T-cell (primary cell): ENCODE measurements around the gene TMSB10. TPM values are rescaled to one million over a fixed set of nuclear protein-coding genes. Genes with fewer than 3 reads are reported as not detected.
A peak's percentile ranks its signal among the peaks of the same experiment; 100 is the strongest.

Experiments
- ATAC-seq, 4 experiments: fragments of 200-7000 bp in 3 of 4; fragments of 150-1000 bp in 1 of 4; cut with Tn5 transposase; replicated peaks in 1 of 4; 1 replicate in 3 of 4; 2 replicates in 1 of 4; pipeline ENCODE4 v1.10.0; 2021; ENCODE audit warnings: moderate library complexity in 3 of 4, mild to moderate bottlenecking in 2 of 4, moderate number of reproducible peaks in 1 of 4
- CTCF ChIA-PET, 2 donors: fragments of 300-600 bp; sonication (Branson Sonifier 250); formaldehyde crosslinking; loops; one replicate each; lab custom pipeline; 2022; ENCODE audit warnings: antibody characterized with exemption in 2 of 2; lab: Charles Lee
- POLR2A ChIA-PET, 2 donors: fragments of 300-600 bp; sonication (Branson Sonifier 250); formaldehyde crosslinking; loops; one replicate each; lab custom pipeline; 2022; ENCODE audit warnings: antibody characterized with exemption in 2 of 2; lab: Charles Lee
- DNase-seq, 35 experiments: peaks; one replicate each; pipeline versions ENCODE4 v3.0.0 to v3.0.0-alpha.2; 2013 to 2023
- H3K27ac ChIP-seq: one replicate; pipeline ENCODE4 v1.5.1; 2013; ENCODE audit warnings: low read length
- H3K27me3 ChIP-seq, 2 experiments: replicated peaks in 1 of 2; 1 replicate in 1 of 2; 2 replicates in 1 of 2; pipeline versions ENCODE4 v1.6.1 to v1.7.0; 2013; ENCODE audit warnings: low read length in 1 of 2, mixed read lengths in 1 of 2; ENCODE audit not compliant: control insufficient read depth in 2 of 2, insufficient read depth in 2 of 2; ENCODE audit errors: extremely low read depth in 1 of 2
- H3K36me3 ChIP-seq, 2 donors: 1 replicate in 1 of 2; 2 replicates in 1 of 2; pipeline versions ENCODE4 v1.6.1 to v1.7.0; 2013; ENCODE audit warnings: low read length in 1 of 2; ENCODE audit not compliant: control insufficient read depth in 2 of 2, insufficient read depth in 1 of 2; ENCODE audit errors: extremely low read depth in 1 of 2
- H3K4me1 ChIP-seq, 2 experiments: 1 replicate in 1 of 2; 2 replicates in 1 of 2; pipeline versions ENCODE4 v1.6.1 to v1.7.0; 2013; ENCODE audit warnings: low read length in 2 of 2, mixed read lengths in 1 of 2; ENCODE audit not compliant: insufficient read depth in 2 of 2, control insufficient read depth in 1 of 2; ENCODE audit errors: extremely low read depth in 1 of 2
- H3K4me3 ChIP-seq, 2 donors: 1 replicate in 1 of 2; 2 replicates in 1 of 2; pipeline versions ENCODE4 v1.5.1 to v1.7.0; 2013; ENCODE audit warnings: mild to moderate bottlenecking in 2 of 2, low read length in 1 of 2, moderate library complexity in 1 of 2; ENCODE audit not compliant: control insufficient read depth in 1 of 2; ENCODE audit errors: extremely low read depth in 1 of 2
- H3K9me3 ChIP-seq: 2 replicates; pipeline ENCODE4 v1.7.0; 2013
- H3K27ac Mint-ChIP-seq, 2 donors: one replicate each; pipeline ENCODE4 v1.8.0; 2020 to 2021; ENCODE audit warnings: mild to moderate bottlenecking in 2 of 2, mixed read lengths in 2 of 2
- H3K27me3 Mint-ChIP-seq, 2 donors: one replicate each; pipeline ENCODE4 v1.8.0; 2021 to 2022; ENCODE audit warnings: mixed read lengths in 2 of 2
- H3K36me3 Mint-ChIP-seq: one replicate; pipeline ENCODE4 v1.8.0; 2021; ENCODE audit warnings: mixed read lengths
- H3K4me1 Mint-ChIP-seq, 3 donors: one replicate each; pipeline ENCODE4 v1.8.0; 2020 to 2022; ENCODE audit warnings: mixed read lengths in 3 of 3, mild to moderate bottlenecking in 1 of 3
- H3K4me3 Mint-ChIP-seq, 3 donors: one replicate each; pipeline ENCODE4 v1.8.0; 2020 to 2022; ENCODE audit warnings: mild to moderate bottlenecking in 3 of 3, mixed read lengths in 3 of 3, moderate library complexity in 3 of 3
- H3K9me3 Mint-ChIP-seq, 3 donors: one replicate each; pipeline ENCODE4 v1.8.0; 2020 to 2022; ENCODE audit warnings: mixed read lengths in 3 of 3
- WGBS: methylation state at CpG from one replicate; pipeline ENCODE4 v1.1.5; 2013; ENCODE audit warnings: missing lambda C conversion rate; ENCODE audit not compliant: insufficient coverage; 5-methylcytosine and 5-hydroxymethylcytosine counted together
- total RNA-seq, 35 experiments: library from RNA in 6 of 35; stranded (reverse) in 6 of 35; fragments of 120-200 nt in 1 of 35; gene quantifications; one replicate each; pipeline versions ENCODE4 v1.2.1 to v1.2.4 and lab custom pipeline; 2013 to 2026

The TMSB10 gene
- total RNA-seq, 5 donors from 2014 or later (not counting 1 experiment from before 2014, with no cell fraction given) = 1,423 to 1,890 (median 1,689) TPM

DNA sequence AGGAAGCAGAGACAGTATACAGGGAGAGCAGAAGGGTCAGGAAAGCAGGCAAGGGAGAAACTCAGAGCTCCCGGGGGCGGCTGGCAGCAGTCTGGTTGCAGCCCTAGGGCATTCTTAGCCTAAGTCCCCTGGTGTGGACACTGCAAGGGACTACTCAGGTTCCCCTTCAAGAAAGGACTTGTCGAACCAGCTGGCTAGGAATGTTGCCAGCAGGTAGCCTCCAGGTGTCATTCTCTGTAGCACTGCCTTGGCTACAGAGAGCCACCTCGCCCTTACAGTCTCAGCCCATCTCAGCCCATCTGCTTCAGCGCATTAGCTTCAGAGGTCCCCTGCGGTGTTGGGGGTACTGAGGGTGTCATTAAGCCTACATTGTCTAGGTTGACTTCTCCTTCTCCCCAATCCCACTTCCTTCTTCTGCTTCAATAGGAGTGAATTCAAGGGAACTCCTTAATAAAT lies 11.3 kb upstream of the TMSB10 start:
- Mint-ChIP-seq H3K27ac (peak overlapping the region; percentile 96 to 97), H3K4me1 (peaks cover 56 to 70% (median 56%) of the 10 kb centered on the region in 3 donors), H3K27me3 (no peaks in the 10 kb centered on the region), H3K36me3 (no peaks in the 10 kb centered on the region), H3K9me3 (no peaks in the 10 kb centered on the region), H3K4me3 (peak overlapping the region in 2 of 3 donors; percentile 59 to 64)
- ChIA-PET CTCF (interaction anchor here (0.6 to 1.5 kb wide), 4 partner anchors 8 to 380 kb away, joined by 3 to 4 read pairs (median 4); no protein-coding TSS in a partner anchor), POLR2A (interaction anchor here (0.5 to 0.8 kb wide), 2 partner anchors 12 kb away, joined by 3 read pairs; no protein-coding TSS in a partner anchor)
- ATAC-seq (no peak), DNase-seq (no peak)
- Histone ChIP-seq H3K9me3 (no peaks in the 10 kb centered on the region), H3K4me1 (peaks cover 32 to 48% of the 10 kb centered on the region in 2 experiments), H3K4me3 (no peak overlapping the region), H3K27me3 (no peaks in the 10 kb centered on the region), H3K36me3 (no peaks in the 10 kb centered on the region), H3K27ac (peak overlapping the region; percentile 82)
- 86% methylated on average over 1 of the region's 6 CpGs for WGBS

DNA sequence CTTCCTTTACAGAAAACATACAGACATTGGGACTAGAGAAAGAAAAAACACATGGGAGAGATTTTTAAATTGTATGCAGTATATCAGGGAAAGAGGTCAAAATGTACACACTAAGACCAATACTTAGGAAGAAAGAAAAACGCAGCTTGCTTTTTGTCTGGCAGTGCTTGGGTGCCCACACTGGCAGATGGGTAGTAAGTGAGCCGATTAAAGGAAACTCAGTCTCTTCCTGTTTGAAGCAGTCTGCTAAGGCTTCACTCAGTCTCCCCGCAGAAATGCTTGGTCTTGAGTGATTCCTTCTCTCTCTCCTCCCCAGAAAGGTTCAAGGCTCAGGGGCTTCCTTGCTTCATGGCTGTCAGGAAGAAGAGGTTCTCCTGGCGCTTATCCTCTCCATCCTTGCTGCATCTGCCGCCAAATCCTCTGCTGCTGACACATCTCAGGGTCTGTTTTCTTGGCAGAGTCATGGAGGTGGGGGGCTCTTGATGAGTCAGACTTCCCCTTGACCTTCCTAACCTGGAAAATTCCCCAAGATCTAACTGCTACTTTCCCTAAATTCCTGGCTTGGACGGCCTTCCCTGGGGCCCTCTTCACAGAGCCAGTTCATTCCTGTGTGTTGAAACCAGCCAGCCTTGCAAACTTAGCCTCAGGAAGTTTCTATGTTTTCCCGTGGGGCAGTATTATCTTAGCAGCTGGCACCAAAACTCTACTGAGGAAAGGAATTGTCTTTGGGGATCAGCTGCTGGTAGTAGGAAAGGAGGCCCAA lies 10.5 kb upstream of the TMSB10 start:
- Histone ChIP-seq H3K27ac (peak overlapping the region; percentile 82), H3K27me3 (no peaks in the 10 kb centered on the region), H3K36me3 (no peaks in the 10 kb centered on the region), H3K4me1 (peaks cover 30 to 48% of the 10 kb centered on the region in 2 experiments), H3K9me3 (no peaks in the 10 kb centered on the region), H3K4me3 (peak overlapping the region; percentile 3 to 7)
- DNase-seq = peak in 7 of 35 experiments; percentile 8 to 67 (median 21)
- peak; percentile 71 to 78 (median 76) for ATAC-seq
- Mint-ChIP-seq H3K27me3 (no peaks in the 10 kb centered on the region), H3K4me3 (peak overlapping the region; percentile 59 to 64 (median 61)), H3K4me1 (peaks cover 53 to 72% (median 57%) of the 10 kb centered on the region in 3 donors), H3K27ac (peak overlapping the region; percentile 96 to 97), H3K36me3 (no peaks in the 10 kb centered on the region), H3K9me3 (no peaks in the 10 kb centered on the region)
- 78% methylated on average over 1 of the region's 7 CpGs for WGBS
- ChIA-PET CTCF (interaction anchor here (0.6 to 1.5 kb wide), 4 partner anchors 13 to 381 kb away, joined by 3 to 4 read pairs (median 4); no protein-coding TSS in a partner anchor), POLR2A (interaction anchor here in 1 of 2 donors (0.8 kb wide), 1 partner anchor 11 kb away, joined by 3 read pairs; no protein-coding TSS in a partner anchor)

DNA sequence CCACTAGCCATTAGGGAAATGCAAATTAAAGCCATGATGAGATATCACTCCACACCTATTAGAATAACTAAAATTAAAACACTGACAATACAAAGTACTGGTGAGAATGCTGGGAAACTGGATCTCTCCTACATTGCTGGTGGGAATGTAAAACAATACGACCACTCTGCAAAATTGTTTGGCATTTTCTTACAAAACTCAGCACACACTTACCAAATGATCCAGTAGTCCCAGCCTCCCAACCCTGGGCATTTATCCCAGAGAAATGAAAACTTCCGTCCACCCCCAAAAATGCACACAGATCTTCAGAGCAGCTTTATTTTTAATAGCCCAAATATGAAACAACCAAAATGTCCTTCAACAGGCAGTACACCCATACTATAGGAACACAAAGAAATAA lies 8.9 kb upstream of the TMSB10 start:
- Mint-ChIP-seq H3K9me3 (no peaks in the 10 kb centered on the region), H3K4me1 (peaks cover 53 to 73% (median 66%) of the 10 kb centered on the region in 3 donors), H3K27ac (peak overlapping the region; percentile 23 to 67), H3K4me3 (no peak overlapping the region), H3K27me3 (no peaks in the 10 kb centered on the region), H3K36me3 (no peaks in the 10 kb centered on the region)
- ChIA-PET CTCF (no interaction called here), POLR2A (no interaction called here)
- DNase-seq (no peak), ATAC-seq (no peak)
- Histone ChIP-seq H3K27me3 (no peaks in the 10 kb centered on the region), H3K36me3 (no peaks in the 10 kb centered on the region), H3K4me1 (peaks cover 30 to 44% of the 10 kb centered on the region in 2 experiments), H3K4me3 (no peak overlapping the region), H3K9me3 (no peaks in the 10 kb centered on the region), H3K27ac (no peak overlapping the region)
- WGBS = 80% methylated on average over 1 of the region's 2 CpGs

DNA sequence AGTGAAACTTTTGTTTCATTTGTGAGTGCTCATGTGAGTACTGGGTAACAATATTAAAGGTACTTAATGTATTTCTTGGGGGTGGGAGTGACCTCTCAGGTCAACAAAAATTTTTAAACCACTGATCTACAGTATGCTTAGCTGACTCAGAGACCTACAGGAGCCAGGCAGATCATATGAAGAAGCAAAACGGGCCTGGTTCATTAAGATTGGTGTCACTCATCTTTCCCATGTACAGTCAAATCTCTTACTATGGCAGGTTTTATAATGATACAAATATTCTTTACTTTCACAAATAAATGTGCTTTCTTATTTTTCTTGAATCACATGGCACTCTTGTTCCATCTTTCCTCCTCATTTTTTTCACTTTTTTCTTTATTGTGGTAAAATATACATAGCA lies 7.7 kb upstream of the TMSB10 start:
- Histone ChIP-seq H3K36me3 (no peaks in the 10 kb centered on the region), H3K27ac (peak overlapping the region; percentile 75), H3K27me3 (no peaks in the 10 kb centered on the region), H3K9me3 (no peaks in the 10 kb centered on the region), H3K4me3 (no peak overlapping the region), H3K4me1 (peaks cover 30 to 44% of the 10 kb centered on the region in 2 experiments)
- Mint-ChIP-seq H3K27me3 (no peaks in the 10 kb centered on the region), H3K36me3 (no peaks in the 10 kb centered on the region), H3K27ac (peak overlapping the region; percentile 97 to 99), H3K4me3 (no peak overlapping the region), H3K9me3 (no peaks in the 10 kb centered on the region), H3K4me1 (peaks cover 53 to 77% (median 71%) of the 10 kb centered on the region in 3 donors)
- DNase-seq (no peak), ATAC-seq (no peak)
- ChIA-PET POLR2A (interaction anchor here in 1 of 2 donors (0.6 to 0.9 kb wide), 2 partner anchors 8 to 73 kb away, joined by 3 read pairs; partner anchors contain the start of gene KCMF1), CTCF (interaction anchor here (0.6 to 1.8 kb wide), 5 partner anchors 8 to 35 kb away, joined by 4 to 13 read pairs (median 5); no protein-coding TSS in a partner anchor)
- no CpG with 5 or more reads among the region's 1 CpG for WGBS

DNA sequence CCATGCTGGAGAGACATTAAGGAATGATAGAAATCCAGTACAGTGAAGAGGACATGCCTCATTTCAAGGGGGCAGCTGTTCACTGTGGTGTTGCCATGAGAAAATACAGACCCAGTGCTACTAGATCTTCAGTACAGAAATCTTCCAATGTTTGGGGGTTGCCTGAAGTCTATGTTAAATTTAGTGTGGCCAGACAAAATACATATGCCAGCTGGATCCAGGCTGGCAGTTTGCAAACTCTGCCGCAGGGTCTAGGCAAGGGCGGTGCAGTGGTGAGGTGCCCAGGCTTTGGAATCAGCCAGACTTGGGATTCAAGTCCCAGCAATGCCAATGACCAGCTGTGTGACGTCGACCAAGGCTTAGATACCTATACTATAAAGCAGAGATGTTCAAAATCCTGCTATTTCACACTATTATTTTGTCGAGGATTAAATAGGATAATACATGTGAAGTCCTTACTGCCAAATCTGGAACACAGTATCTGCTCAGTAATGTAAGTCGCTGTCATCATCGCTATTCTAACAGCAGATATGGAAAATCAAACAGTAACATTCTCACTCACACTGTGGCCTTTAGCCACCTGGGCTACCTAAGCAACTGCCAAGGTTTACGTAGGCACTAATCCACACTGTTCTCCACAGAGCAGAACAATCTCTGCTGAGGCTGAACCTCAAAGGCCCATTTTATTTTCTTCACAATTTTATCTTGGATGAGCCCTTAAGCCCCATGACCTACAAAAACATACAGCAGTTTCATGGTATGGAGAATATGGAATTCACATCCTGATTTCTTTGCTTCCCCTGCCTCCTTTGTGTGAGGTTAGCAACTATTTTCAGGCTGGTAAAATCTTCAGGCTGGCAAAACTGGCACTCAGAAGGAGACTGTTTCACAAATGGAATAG lies 5.9 kb upstream of the TMSB10 start:
- H3K4me3 Mint-ChIP-seq = no peak overlapping the region
- Histone ChIP-seq H3K27me3 (no peaks in the 10 kb centered on the region), H3K36me3 (no peaks in the 10 kb centered on the region), H3K4me1 (peaks cover 24 to 45% of the 10 kb centered on the region in 2 experiments), H3K4me3 (no peak overlapping the region), H3K9me3 (no peaks in the 10 kb centered on the region), H3K27ac (peak overlapping the region; percentile 75)
- ChIA-PET POLR2A (interaction anchor here in 1 of 2 donors (1.1 kb wide), 1 partner anchor 116 kb away, joined by 3 read pairs; no protein-coding TSS in a partner anchor), CTCF (interaction anchor here (0.8 to 1.4 kb wide), 4 partner anchors 10 to 26 kb away, joined by 3 to 13 read pairs (median 4); no protein-coding TSS in a partner anchor)
- ATAC-seq = no peak
- H3K36me3 Mint-ChIP-seq = no peaks in the 10 kb centered on the region
- WGBS = 94% methylated on average over 4 of the region's 8 CpGs
- H3K27ac Mint-ChIP-seq = peak overlapping the region; percentile 97 to 99
- H3K4me1 Mint-ChIP-seq = peaks cover 56 to 82% (median 74%) of the 10 kb centered on the region in 3 donors
- no peaks in the 10 kb centered on the region for H3K9me3 Mint-ChIP-seq
- no peaks in the 10 kb centered on the region for H3K27me3 Mint-ChIP-seq
- no peak for DNase-seq
